HG02943 (cell line): ENCODE measurements around the gene BCOR.

ENCODE experiments used
- ATAC-seq: cut with Tn5 transposase; IDR thresholded peaks from one replicate; pipeline ENCODE4 v1.9.1; 2021; ENCODE audit warnings: mild to moderate bottlenecking, low read depth, moderate library complexity; ENCODE audit not compliant: unreplicated experiment

Gene BCOR

DNA sequence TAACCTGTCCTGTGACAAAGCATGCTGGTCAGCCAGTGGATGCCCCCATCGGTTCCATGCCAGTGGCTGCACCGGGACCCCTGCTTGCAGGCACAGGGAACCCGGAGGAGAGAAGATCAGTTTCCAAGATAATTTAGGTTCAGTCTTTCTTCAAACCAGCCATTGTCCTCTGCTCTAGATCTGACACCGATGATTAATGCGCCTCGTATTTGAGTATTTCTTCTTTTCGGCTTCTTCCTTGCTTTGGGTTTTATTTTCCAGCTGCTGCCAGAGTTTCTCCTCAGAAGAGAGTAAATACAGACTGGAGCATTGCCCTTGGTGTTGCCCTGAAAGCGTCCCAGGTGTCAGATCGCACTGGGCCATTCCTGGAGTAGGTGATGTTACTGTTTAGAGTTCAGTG lies 19.2 kb upstream of the BCOR start:
- ATAC-seq = no peak

DNA sequence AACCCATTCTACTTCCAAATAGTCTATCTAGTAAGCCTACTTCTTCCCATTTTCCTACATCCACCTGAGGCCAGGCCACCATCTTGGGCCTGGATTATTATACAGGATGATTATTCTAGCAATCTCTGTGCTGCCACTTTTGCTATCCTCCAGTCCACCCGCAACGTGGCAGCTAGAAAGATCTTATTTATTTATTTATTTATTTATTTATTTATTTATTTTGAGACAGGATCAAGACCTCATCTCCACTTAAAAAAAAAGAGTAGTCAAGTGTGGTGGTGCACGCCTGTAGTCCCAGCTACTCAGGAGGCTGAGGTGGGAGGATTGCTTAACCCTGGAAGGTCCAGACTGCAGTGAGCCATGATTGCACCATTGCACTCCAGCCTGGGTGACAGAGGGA lies 15.2 kb upstream of the BCOR start:
- ATAC-seq = no peak

DNA sequence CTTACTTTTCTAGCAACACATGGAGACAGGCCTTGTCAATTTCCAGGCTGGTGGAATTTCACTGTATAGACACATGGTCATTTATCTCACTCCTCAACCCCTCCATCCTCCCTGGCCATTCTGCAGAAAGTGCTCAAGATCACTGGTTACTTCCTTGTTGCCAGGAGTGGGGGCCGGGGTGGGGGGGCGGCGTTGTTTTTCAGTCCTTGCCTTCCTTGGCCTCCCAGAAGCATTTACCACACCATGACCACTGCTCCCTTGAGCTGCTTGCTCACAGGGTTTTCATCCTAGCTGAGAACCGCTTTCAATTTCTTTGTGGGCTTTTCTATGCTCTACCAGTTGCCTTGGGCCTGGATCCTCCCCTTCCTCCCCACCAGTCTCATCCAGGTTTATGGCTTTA lies 14.1 kb upstream of the BCOR start:
- no peak for ATAC-seq

DNA sequence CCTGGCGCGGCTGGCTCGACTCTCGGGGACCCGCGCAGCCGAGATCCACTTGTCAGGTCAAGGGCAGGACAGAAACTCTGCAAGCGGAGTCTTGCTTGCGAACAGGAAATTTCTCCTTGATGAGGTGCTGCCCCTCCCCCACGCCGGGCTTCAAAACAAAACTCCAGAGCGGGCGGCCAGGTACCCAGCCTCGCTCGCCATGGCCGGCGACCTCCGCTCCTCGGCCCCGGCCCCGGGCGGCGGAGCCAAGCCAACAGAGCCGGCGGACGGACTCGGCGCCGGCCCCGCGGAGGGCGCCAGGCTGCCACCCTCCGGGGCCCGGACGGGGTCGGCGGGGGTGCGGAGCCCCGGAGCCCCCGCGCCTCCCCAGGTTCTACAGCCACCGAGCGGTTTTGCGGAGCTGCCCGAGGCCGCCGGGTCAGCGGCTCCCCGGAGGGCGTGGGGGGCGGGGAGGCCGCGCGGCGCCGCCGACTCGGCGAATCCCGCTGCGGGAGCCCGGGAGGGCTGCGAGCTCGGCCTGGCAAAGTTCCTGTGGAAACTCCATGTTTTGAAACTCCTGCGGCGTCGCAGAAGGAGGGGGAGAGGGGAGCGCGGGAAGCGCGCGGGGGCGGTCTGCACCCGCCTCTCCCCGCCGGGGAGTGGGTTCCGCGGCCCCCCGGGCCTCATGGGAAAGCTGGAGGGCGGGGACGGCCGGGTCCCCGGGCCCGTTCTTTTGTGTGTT lies 11.7 kb upstream of the BCOR start:
- ATAC-seq = no peak

DNA sequence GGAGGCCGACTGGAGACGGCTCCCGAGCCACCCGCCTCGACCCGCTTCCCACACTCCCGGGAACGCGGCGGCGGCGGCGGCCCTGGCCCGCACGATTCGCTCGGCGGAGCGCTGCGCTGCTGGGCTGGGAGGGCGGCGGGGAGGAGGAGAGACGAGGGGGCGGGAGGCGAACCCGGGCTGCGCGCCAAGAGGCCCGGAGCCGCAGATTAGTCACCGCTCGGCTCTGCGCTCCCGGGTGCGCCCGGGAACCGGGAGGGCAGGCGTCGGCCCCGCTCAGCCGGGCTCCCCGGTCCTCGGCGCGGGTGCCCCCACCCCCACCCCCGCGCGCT lies 11.2 kb upstream of the BCOR start:
- ATAC-seq = no peak

DNA sequence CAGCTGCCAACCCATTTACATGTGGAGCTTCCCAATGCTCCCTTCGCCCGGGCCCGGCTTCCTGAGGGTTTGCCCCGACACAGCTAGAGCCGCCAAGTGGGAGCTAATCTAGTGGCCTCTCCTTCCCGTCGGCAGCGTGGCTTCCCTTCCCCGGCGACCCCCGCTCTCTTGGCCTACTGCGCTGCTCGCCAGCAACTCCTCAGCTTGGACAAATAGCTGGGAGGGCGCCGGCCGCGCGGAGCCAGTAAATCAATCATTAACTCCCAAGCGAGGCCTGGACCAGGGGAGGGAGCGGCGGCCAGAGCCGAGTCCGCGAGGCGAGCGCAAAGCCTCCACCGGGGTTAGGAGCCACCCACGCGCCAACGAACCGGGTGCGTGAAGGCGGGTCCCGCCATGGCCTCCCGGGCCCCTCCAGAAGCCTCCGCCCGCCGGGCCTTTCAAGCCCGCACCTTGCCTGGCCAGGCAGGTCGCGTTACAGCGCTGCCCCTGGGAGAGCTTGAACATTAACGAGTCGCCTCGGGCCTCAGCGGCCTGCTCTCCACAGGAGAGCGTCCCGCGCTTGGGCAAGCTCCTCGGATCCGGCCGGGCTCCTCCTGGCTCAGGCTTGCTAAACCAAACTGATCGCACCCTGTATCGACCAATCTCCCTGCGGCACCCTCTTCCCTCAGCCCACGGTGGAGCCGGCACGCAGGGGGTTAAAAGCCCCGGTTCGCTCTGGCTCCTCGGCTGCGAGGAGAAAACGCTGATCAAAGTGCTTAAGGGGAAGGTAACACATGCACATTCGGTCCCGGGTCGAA lies 10.6 kb upstream of the BCOR start:
- ATAC-seq = no peak

DNA sequence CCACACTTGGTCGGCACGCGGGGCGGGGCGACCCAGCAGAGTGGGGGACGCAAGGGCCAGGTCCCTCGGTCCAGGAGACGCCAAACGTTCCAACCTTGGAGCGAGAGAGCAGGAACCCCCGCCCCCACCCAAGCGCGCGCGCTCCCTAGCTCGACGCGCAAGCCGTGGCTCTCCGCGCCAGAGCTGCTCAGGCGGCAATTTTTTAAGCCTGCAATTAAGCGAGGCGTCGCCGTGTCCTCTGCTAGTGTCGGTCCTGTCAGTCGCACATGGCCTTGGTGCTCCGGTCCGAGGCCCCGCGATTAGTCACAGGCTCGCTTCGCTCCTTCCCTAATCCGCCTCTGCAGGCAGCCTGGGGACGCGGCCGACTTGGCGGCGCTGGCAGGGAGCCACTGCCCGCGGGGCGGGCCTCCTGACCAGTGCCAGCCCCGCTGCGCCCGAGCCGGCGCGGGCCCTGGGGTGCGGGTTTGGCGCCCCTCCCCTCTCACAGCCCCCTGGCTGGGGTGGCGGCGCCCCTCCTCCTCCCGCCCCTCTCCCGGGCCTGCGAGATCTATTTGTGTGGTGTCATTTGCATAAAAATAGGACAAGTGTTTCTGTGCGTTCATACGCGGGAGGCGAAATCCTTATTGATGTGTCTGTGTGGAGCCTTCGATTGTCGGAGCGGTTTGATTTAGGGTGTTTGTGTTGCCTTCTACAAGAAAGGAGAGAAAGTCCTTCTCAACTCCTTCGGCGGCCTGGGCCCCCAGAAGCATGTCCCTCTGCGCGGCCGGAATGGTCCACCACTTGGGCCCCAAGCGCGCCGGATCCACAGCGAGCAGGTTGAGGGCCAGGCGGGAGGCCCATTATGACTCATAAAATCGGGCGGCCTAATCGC lies 9.8 kb upstream of the BCOR start:
- no peak for ATAC-seq

DNA sequence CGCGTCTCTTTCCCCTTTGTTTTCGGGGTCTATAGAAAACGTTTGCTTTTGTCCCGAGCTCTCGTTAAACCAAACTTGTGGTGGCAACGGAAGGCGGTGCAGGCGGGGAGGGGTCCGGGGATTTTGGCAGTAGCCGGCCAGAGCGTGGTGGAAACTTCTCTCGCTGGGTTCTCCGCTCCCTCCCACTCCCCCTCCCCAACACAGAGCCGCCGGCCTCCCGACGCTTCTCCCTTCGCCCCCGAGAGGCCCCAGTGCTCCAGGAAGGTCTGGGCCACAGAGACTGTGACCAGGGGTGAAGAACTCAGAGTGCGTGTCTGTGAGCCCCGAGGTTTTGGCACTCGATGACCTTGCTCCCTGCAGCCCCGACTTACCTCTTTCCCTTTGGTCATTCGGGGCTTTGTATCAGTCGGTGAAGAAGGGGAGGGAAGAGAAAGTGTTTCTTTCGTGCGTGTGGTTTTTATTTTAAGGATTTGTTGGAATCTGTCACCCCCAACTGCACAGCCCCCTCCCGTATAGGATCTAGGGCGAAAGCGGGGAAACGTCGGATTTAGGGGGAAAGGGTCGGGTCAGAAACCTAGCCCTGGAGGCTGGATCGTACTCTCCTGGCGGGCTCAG lies 9.0 kb upstream of the BCOR start:
- no peak for ATAC-seq

DNA sequence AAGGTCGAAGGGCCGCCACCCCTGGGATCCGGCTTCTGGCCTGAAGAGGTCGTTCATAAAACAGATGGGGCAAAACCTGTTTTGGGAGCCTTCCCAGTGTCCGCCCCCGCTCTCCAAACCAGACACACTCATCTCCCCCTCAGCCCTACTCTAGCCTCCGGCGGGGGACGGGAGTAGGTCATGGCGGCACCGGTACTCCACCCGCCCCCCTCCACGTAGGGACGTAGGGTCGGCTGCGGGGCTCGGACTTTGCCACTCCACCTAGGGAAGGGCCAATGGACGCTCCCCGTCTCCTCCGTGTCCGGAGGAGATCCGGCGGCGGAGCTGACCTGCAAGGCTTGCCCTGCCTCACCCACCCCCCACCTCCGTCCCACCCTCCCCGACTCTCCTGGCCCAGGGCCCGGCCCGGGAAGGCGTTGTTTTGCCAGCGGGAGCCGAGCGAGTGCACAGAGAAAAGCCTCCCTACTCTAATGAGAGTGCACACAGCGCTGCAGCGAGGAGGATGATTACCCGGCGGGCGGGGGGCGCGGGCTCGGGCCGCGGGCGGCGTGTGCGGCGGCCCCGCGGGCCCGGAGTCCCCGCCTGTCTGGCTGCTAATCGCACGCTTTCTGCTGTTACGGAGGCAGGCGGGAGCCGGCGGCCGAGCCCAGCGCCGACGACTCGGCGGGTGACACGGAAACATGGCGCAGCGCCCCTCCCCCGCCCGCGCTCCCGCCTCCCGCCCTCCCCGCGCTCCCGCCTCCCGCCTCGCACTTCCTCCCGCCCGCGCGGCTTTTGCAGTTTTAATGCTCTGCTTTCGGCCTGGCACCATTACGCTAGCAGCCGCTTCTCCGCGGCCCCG lies 8.3 kb upstream of the BCOR start:
- no peak for ATAC-seq

DNA sequence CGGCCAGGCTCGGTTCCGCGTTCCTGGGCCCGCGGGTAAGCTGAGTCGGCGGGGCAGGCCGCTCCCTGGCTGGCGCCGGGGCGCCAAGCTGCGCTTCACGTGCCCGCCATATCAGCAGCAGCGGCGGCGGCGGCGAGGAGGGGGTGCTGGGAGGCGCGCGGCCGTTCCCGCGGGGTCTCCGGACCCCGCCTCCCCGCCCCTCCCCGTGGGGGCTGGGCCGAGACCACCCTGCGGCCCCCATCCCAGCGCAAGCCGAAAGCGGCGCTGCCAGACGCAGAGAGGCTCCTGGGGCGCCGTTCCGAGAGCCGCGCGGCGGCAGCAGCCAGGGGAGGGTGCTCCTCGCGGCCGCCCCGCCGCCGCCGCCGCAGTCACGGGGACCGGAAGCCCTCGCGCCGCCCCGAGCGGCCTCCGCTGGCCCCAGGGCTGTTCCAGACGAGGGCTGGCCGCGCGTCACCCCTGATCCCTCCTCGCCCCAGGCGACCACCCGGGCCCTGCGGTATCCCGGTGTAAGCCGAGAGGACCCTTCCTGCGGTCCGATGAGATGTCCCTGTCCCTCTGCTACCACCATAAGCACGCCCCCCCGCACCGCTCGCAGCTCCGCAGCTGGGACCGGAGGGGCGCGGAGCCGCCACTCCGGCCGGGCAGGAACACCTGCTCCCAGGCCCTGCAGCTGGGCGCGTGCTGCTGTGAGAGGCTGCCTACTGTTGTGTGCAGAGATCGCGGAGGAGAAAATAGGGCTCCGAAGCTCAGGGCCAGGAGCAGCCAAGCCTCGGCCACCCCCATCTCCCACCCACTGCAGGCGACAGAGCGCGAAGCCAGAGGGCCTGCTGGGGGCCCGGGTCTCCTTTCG lies 7.5 kb upstream of the BCOR start:
- no peak for ATAC-seq

DNA sequence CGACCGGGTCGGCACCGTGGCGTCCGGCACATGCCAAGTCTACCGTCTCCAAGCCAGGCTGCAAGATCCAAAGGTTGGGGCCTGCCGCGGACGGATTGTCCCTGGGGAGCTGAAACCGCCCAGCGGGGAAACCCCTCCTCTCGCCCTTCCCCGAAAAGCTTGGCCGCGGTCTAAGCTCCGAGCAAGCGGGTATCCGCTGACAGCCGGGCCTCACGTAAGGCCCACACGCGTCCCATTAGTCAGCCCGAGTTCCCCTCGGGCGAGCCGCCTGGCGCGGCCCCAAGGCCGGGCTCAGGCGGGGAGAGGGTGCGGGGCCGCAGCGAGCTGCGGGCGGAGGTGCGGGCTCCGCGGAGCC lies 6.8 kb upstream of the BCOR start:
- no peak for ATAC-seq

DNA sequence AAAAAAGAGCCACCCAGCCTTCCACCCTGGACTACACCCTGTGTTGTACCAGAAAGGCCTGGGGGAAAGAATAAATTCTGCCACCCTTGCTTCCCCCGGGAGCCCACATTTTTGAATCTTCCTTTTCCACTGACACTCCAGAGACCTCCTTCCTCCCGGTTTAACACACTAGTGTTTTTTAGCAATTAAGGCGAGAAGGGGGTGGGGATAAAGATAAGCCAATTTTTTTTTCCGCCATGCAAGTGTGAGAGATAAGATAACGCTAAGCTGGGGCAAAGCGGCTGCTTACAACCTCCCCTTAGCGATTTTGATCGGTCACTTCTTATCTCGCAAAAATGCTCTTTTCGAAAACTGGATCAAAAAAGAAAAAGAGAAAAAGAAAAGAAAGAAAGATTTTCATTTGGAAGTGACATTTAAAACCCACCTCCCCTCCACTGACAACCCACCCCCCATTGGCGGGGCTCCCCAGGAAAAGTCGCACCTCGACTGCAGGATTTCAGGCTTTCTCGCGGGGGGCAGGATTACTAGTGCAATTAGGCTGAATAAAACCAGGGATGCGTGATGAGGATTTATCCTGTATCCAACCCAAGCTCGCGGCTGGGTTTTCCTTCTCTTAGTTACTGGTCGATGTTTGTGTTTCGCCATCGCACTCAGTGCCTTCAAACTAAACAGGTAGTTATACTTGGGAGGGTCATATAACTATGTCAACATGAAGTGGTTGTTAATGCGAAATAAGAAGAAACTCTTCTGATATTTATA lies 6.0 kb upstream of the BCOR start:
- ATAC-seq = no peak

DNA sequence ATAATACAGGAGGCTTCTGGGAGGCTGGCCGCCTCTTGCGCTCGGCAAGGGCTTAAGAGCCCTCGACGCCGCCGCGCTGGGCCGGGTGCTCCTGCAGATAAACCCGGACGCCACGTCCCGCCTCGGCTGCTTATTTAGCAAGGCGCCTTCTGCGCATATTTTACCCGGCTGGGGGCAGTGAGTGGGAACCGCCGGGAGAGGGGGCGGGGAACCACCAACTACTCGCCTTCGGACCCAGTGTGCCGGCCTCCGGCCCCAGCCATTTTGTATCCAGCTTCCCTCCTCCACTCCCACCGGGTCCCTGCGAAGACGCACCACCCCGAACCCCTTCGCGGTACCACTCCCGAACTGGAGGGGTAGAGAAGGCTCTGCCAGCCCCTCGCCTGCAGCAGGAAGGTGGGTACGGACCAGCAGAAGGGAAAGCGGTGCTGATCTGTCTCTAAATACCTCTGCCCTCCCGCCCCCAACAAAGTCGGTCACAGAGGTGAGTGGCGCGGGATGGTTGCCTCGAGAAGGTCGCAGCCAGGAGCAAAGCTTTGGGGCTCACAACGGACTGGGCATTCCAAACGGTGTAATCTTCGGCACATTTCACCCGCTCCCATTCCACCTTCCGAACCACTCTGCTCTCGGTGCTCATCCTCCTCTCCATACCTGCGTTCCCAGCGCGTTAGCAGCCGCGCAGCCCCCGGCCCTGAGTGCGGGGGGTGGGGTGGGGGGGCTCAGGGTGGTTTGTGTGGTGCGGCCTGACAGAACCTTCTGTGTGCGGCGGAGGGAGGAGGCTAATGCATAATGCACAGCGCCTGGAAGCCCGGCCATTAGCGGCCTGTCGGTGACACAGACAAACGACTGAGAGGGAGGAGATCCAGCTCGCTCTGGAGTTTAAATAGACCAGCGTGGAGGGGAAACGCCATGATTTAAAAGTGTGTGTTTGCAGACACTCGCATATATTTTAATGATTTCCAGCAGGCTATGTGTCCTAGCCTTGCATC lies 4.9 kb upstream of the BCOR start:
- ATAC-seq = no peak

DNA sequence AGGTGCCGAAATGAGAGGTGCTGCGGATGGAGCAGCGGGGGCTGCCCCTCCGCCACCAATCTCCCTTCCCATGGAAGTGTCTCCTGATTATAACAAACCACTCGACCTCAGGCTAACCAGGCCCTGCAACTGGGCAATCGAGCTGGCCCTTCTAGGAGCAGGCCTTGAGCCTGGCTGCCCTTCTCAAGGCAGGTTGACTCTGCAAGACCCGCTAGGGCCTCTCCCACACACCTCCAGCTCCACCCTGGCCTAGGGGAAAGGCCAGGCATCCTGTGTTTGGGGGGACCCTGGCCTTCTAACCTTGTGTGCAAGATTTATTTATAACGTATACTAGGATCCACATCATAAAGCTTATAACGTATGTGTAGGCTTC lies 3.7 kb upstream of the BCOR start:
- no peak for ATAC-seq

DNA sequence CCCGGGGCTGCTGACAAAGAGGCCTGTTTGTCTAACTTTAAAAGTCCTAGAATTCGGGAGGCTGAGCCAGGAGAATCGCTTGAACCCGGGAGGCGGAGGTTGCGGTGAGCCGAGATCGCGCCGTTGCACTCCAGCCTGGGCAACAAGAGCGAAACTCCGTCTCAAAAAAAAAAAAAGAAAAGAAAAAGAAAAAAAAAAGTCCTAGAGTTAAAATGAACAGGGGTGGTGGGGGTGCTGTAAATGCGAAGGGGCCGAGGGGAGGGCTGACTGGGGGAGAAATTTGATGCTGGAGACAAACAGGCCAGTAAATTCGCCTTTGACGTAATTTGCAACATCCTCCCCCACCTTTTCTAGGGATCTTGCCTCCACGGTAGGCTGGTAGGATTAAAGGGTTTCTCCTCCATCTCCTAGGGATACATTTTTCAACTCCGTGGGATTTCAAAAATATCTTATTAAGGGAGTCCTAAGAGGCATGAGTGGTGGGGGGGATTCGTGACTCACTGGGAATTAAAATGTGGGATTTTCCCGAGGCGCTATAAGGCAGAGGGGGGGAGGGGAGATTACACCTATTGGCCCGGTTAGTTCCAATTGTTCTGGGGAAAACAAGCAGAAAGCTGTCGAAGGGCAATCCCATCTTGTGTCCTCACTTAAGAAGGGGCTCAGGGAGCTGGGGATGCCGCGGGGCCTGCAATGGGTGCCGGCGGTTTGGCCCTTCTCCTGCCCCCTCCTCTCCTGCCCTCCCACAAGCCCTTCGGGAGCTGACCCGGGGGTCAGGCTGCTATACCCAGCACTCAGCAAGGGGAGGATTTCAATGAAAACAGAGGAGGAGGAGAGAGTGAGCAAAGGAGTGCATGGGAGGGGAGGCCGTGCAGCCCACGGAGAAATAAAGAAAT lies 3.0 kb upstream of the BCOR start:
- no peak for ATAC-seq

DNA sequence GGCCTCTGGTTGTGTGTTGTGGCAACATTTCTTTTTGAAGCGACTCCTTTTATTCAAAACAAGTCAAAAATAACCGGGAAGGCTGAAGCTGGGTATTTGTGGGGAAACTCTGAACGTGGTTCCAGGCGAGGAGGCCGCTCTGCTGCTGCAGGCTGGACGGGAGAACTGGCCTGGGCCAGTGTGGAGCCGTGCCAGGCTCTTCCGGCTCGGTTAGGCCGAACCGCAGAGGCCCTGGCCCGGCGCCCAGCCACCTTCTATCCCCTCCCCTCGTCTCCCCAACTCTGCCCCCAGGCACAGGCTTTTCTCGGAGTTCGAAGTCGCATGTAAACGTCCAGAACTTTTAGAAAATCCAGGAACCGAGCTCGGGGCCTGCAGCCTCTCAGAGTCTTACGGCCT lies 2.4 kb upstream of the BCOR start:
- no peak for ATAC-seq
